ENCODE results near the gene SEMA4G. TPM values are rescaled to one million over a fixed set of nuclear protein-coding genes. Genes with fewer than 3 reads are reported as not detected.

The SEMA4G gene
- total RNA-seq, 1 experiment from 2014 or later: not detected

- intact Hi-C loops (cut with micrococcal nuclease): no loop called here
- Mint-ChIP-seq H3K27ac (ENCODE audit: low read depth, unreplicated experiment) (peak overlapping the region; percentile 17), H3K27me3 (ENCODE audit: insufficient read depth, unreplicated experiment) (no peaks in the 10 kb centered on the region), H3K36me3 (ENCODE audit: insufficient read depth, unreplicated experiment) (peaks cover 19% of the 10 kb centered on the region), H3K4me1 (ENCODE audit: insufficient read depth, unreplicated experiment) (peaks cover 19% of the 10 kb centered on the region), H3K9me3 (ENCODE audit: unreplicated experiment) (no peaks in the 10 kb centered on the region), H3K4me3 (ENCODE audit: unreplicated experiment) (peak overlapping the region; percentile 76)
- no peak for DNase-seq (ENCODE audit: unreplicated experiment)
- CTCF ChIA-PET: interaction anchor here (0.5 to 5.9 kb wide), 4 partner anchors 10 to 74 kb away, joined by 3 to 60 read pairs (median 8); no protein-coding TSS in a partner anchor
- POLR2A ChIA-PET: interaction anchor here (1.1 to 7.5 kb wide), 2 partner anchors 17 to 29 kb away, joined by 3 to 74 read pairs; partner anchors contain the start of genes PDZD7 and SFXN3
- TF ChIP-seq CTCF (IDR thresholded peaks at IDR 0.05; ENCODE audit: unreplicated experiment): no peak
- BruUV-seq (replicated peaks): no TSS peak
Observed at GRCh38 chr10:101001659-101002035, 32.3 kb downstream of the SEMA4G start.

- POLR2A ChIA-PET: interaction anchor here (1.0 to 7.5 kb wide), 2 partner anchors 17 to 28 kb away, joined by 3 to 74 read pairs; partner anchors contain the start of genes PDZD7 and SFXN3
- CTCF ChIA-PET: interaction anchor here (1.1 to 5.9 kb wide), 3 partner anchors 9 to 39 kb away, joined by 3 to 60 read pairs (median 11); no protein-coding TSS in a partner anchor
- Mint-ChIP-seq H3K27me3 (ENCODE audit: insufficient read depth, unreplicated experiment) (no peaks in the 10 kb centered on the region), H3K4me1 (ENCODE audit: insufficient read depth, unreplicated experiment) (peaks cover 19% of the 10 kb centered on the region), H3K4me3 (ENCODE audit: unreplicated experiment) (no peak overlapping the region), H3K9me3 (ENCODE audit: unreplicated experiment) (no peaks in the 10 kb centered on the region), H3K36me3 (ENCODE audit: insufficient read depth, unreplicated experiment) (peaks cover 19% of the 10 kb centered on the region), H3K27ac (ENCODE audit: low read depth, unreplicated experiment) (no peak overlapping the region)
- no TSS peak for BruUV-seq (replicated peaks)
- no peak for TF ChIP-seq CTCF (IDR thresholded peaks at IDR 0.05; ENCODE audit: unreplicated experiment)
- no peak for DNase-seq (ENCODE audit: unreplicated experiment)
- intact Hi-C loops (cut with micrococcal nuclease): no loop called here
Observed at GRCh38 chr10:101002456-101002855, 33.2 kb downstream of the SEMA4G start.

DNA sequence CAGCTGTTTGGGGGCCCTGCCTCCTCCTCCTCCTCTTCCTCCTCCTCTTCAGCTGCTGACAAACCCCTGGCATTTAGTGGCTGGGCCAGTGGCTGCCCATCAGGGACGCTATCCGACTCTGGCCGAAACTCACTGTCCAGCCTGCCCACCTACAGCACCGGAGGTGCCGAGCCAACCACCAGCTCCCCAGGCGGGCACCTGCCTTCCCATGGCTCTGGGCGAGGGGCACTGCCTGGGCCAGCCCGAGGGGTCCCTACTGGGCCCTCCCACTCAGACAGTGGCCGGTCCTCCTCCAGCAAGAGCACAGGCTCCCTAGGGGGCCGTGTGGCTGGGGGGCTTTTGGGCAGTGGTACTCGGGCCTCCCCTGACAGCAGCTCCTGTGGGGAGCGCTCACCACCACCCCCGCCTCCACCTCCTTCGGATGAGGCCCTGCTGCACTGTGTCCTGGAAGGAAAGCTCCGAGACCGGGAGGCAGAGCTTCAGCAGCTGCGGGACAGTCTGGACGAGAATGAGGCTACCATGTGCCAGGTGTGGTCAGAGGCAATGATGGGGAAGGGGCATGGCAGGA, 34.4 kb downstream of the SEMA4G start:
- intact Hi-C loops (cut with micrococcal nuclease): no loop called here
- CTCF ChIA-PET: interaction anchor here (0.6 to 5.9 kb wide), 7 partner anchors 8 to 91 kb away, joined by 3 to 60 read pairs (median 5); no protein-coding TSS in a partner anchor
- no peaks in the 10 kb centered on the region for H3K9me3 Mint-ChIP-seq (ENCODE audit: unreplicated experiment)

More for the DNA sequence above, 34.4 kb downstream of the SEMA4G start:
- TF ChIP-seq CTCF (IDR thresholded peaks at IDR 0.05; ENCODE audit: unreplicated experiment): no peak
- BruUV-seq (replicated peaks): no TSS peak
- no peak for DNase-seq (ENCODE audit: unreplicated experiment)
- Mint-ChIP-seq H3K27me3 (ENCODE audit: insufficient read depth, unreplicated experiment) (no peaks in the 10 kb centered on the region), H3K27ac (ENCODE audit: low read depth, unreplicated experiment) (no peak overlapping the region), H3K36me3 (ENCODE audit: insufficient read depth, unreplicated experiment) (peaks cover 19% of the 10 kb centered on the region), H3K4me3 (ENCODE audit: unreplicated experiment) (no peak overlapping the region), H3K4me1 (ENCODE audit: insufficient read depth, unreplicated experiment) (peaks cover 10% of the 10 kb centered on the region)
- POLR2A ChIA-PET: interaction anchor here (1.0 to 7.5 kb wide), 2 partner anchors 15 to 27 kb away, joined by 3 to 74 read pairs; partner anchors contain the start of genes PDZD7 and SFXN3
